ENCODE results near the gene CDCA4.
A peak's percentile ranks its signal among the peaks of the same experiment; 100 is the strongest.

Gene CDCA4

GRCh38 chr14:105021656-105022275 lies 883 bp upstream of the CDCA4 start:
- H3K4me3 Mint-ChIP-seq, result peak overlapping the region; percentile 95 to 99
- ATAC-seq (replicated peaks) (peak; percentile 3), DNase-seq (no peak)
- peaks cover 0 to under 1% of the 10 kb centered on the region in 2 donors for H3K9me3 Mint-ChIP-seq
- H3K27ac Mint-ChIP-seq, result peak overlapping the region; percentile 96
- H3K36me3 Mint-ChIP-seq, result peaks cover 9 to 26% of the 10 kb centered on the region in 2 donors
- peaks cover 21 to 44% of the 10 kb centered on the region in 2 donors for H3K4me1 Mint-ChIP-seq
- no peaks in the 10 kb centered on the region for H3K27me3 Mint-ChIP-seq

- peak overlapping the region; percentile 88 for H3K27ac Mint-ChIP-seq
- H3K4me3 Mint-ChIP-seq, result peak overlapping the region; percentile 87 to 88
- peaks cover 19 to 37% of the 10 kb centered on the region in 2 donors for H3K36me3 Mint-ChIP-seq
- no peaks in the 10 kb centered on the region for H3K27me3 Mint-ChIP-seq
- ATAC-seq (replicated peaks), result peak; percentile 40 to 41
- peak; percentile 37 for DNase-seq
- peaks cover 28 to 58% of the 10 kb centered on the region in 2 donors for H3K4me1 Mint-ChIP-seq
- no peaks in the 10 kb centered on the region for H3K9me3 Mint-ChIP-seq
Measured at GRCh38 chr14:105019861-105020814, 745 bp downstream of the CDCA4 start.

- Mint-ChIP-seq H3K27ac (no peak overlapping the region), H3K27me3 (no peaks in the 10 kb centered on the region), H3K9me3 (no peaks in the 10 kb centered on the region), H3K4me3 (no peak overlapping the region), H3K4me1 (peaks cover 34 to 65% of the 10 kb centered on the region in 2 donors), H3K36me3 (peaks cover 19 to 32% of the 10 kb centered on the region in 2 donors)
- ATAC-seq (replicated peaks), result no peak
- no peak for DNase-seq
Measured at GRCh38 chr14:105018414-105018813, 2.5 kb downstream of the CDCA4 start.

- ATAC-seq (replicated peaks), result no peak
- H3K36me3 Mint-ChIP-seq, result peaks cover 26 to 29% of the 10 kb centered on the region in 2 donors
- DNase-seq, result no peak
- H3K4me1 Mint-ChIP-seq, result peaks cover 32 to 51% of the 10 kb centered on the region in 2 donors
- no peaks in the 10 kb centered on the region for H3K9me3 Mint-ChIP-seq
- peak overlapping the region; percentile 67 for H3K27ac Mint-ChIP-seq
- no peak overlapping the region for H3K4me3 Mint-ChIP-seq
- H3K27me3 Mint-ChIP-seq, result no peaks in the 10 kb centered on the region
Measured at GRCh38 chr14:105015905-105016304, 5.0 kb downstream of the CDCA4 start.

GRCh38 chr14:105015242-105015641 lies 5.6 kb downstream of the CDCA4 start:
- H3K27ac Mint-ChIP-seq, result no peak overlapping the region
- no peaks in the 10 kb centered on the region for H3K9me3 Mint-ChIP-seq
- no peak for ATAC-seq (replicated peaks)
- H3K36me3 Mint-ChIP-seq, result peaks cover 26 to 29% of the 10 kb centered on the region in 2 donors
- no peaks in the 10 kb centered on the region for H3K27me3 Mint-ChIP-seq
- H3K4me1 Mint-ChIP-seq, result peaks cover 32 to 51% of the 10 kb centered on the region in 2 donors
- no peak overlapping the region for H3K4me3 Mint-ChIP-seq
- DNase-seq, result no peak

- DNase-seq (no peak), ATAC-seq (replicated peaks) (no peak)
- Mint-ChIP-seq H3K9me3 (no peaks in the 10 kb centered on the region), H3K4me1 (peaks cover 32 to 51% of the 10 kb centered on the region in 2 donors), H3K4me3 (no peak overlapping the region), H3K36me3 (peaks cover 26 to 33% of the 10 kb centered on the region in 2 donors), H3K27me3 (no peaks in the 10 kb centered on the region), H3K27ac (no peak overlapping the region)
Measured at GRCh38 chr14:105014631-105015030, 6.3 kb downstream of the CDCA4 start.

- no peak overlapping the region for H3K27ac Mint-ChIP-seq
Measured at GRCh38 chr14:105014032-105014431, 6.9 kb downstream of the CDCA4 start.

GRCh38 chr14:105013150-105013785 lies 7.6 kb downstream of the CDCA4 start:
- no peak for ATAC-seq (replicated peaks)
- Mint-ChIP-seq H3K4me3 (no peak overlapping the region), H3K36me3 (peaks cover 24 to 28% of the 10 kb centered on the region in 2 donors)

More at GRCh38 chr14:105014032-105014431, 6.9 kb downstream of the CDCA4 start:
- Mint-ChIP-seq H3K4me1 (peaks cover 29 to 47% of the 10 kb centered on the region in 2 donors), H3K36me3 (peaks cover 26 to 31% of the 10 kb centered on the region in 2 donors), H3K4me3 (no peak overlapping the region), H3K27me3 (no peaks in the 10 kb centered on the region), H3K9me3 (no peaks in the 10 kb centered on the region)
- DNase-seq (no peak), ATAC-seq (replicated peaks) (no peak)

GRCh38 chr14:105012171-105012985 lies 8.5 kb downstream of the CDCA4 start:
- H3K27ac Mint-ChIP-seq, result no peak overlapping the region
- H3K9me3 Mint-ChIP-seq, result no peaks in the 10 kb centered on the region
- ATAC-seq (replicated peaks) (no peak), DNase-seq (no peak)
- peaks cover 22 to 30% of the 10 kb centered on the region in 2 donors for H3K36me3 Mint-ChIP-seq
- H3K27me3 Mint-ChIP-seq, result no peaks in the 10 kb centered on the region
- peaks cover 27 to 42% of the 10 kb centered on the region in 2 donors for H3K4me1 Mint-ChIP-seq
- no peak overlapping the region for H3K4me3 Mint-ChIP-seq

More at GRCh38 chr14:105013150-105013785, 7.6 kb downstream of the CDCA4 start:
- no peaks in the 10 kb centered on the region for H3K9me3 Mint-ChIP-seq
- H3K27ac Mint-ChIP-seq, result peak overlapping the region; percentile 73
- no peaks in the 10 kb centered on the region for H3K27me3 Mint-ChIP-seq
- peaks cover 27 to 42% of the 10 kb centered on the region in 2 donors for H3K4me1 Mint-ChIP-seq
- DNase-seq, result no peak

GRCh38 chr14:105011312-105011990 lies 9.4 kb downstream of the CDCA4 start:
- H3K36me3 Mint-ChIP-seq, result peaks cover 21 to 34% of the 10 kb centered on the region in 2 donors
- H3K27me3 Mint-ChIP-seq, result no peaks in the 10 kb centered on the region
- H3K27ac Mint-ChIP-seq, result no peak overlapping the region

GRCh38 chr14:105010891-105011291 lies 10.0 kb downstream of the CDCA4 start:
- Mint-ChIP-seq H3K27me3 (no peaks in the 10 kb centered on the region), H3K4me1 (peaks cover 21 to 30% of the 10 kb centered on the region in 2 donors), H3K9me3 (no peaks in the 10 kb centered on the region), H3K27ac (no peak overlapping the region), H3K36me3 (peaks cover 17 to 30% of the 10 kb centered on the region in 2 donors), H3K4me3 (no peak overlapping the region)
- no peak for ATAC-seq (replicated peaks)
- DNase-seq, result no peak

More at GRCh38 chr14:105011312-105011990, 9.4 kb downstream of the CDCA4 start:
- H3K4me3 Mint-ChIP-seq, result no peak overlapping the region
- DNase-seq (no peak), ATAC-seq (replicated peaks) (no peak)
- H3K9me3 Mint-ChIP-seq, result no peaks in the 10 kb centered on the region
- peaks cover 24 to 36% of the 10 kb centered on the region in 2 donors for H3K4me1 Mint-ChIP-seq

- Mint-ChIP-seq H3K36me3 (peaks cover 16 to 27% of the 10 kb centered on the region in 2 donors), H3K9me3 (no peaks in the 10 kb centered on the region), H3K4me1 (peaks cover 19 to 22% of the 10 kb centered on the region in 2 donors), H3K27me3 (no peaks in the 10 kb centered on the region), H3K27ac (no peak overlapping the region), H3K4me3 (no peak overlapping the region)
- no peak for DNase-seq
- no peak for ATAC-seq (replicated peaks)
Measured at GRCh38 chr14:105010106-105010505, 10.8 kb downstream of the CDCA4 start.

Data from stimulated activated naive B cell treated with anti-CD40 and anti-IgM and Interleukin-4, amounts not matched to agents 10 μg/mL and 1 μg/mL and 100 μg/mL, for 72 hours (primary cell).